Neuron (in vitro differentiated cells): Measurements from ENCODE around the gene CALCB.
"Not testable (repeated sequence)": the region's sequence is repeated elsewhere in the genome, so short reads cannot be mapped to it uniquely, and the experiment has no call there.

ENCODE experiments used
- H2AFZ ChIP-seq: one replicate; pipeline ENCODE4 v1.6.1; 2013; ENCODE audit warnings: low read depth, mild to moderate bottlenecking, inconsistent platforms, low read length, moderate library complexity
- H3K27me3 ChIP-seq: one replicate; pipeline ENCODE4 v1.6.1; 2013; ENCODE audit warnings: low read length; ENCODE audit not compliant: insufficient read depth
- H3K36me3 ChIP-seq: one replicate; pipeline ENCODE4 v1.6.1; 2013; ENCODE audit warnings: low read length; ENCODE audit not compliant: insufficient read depth
- H3K4me1 ChIP-seq: one replicate; pipeline ENCODE4 v1.6.1; 2013; ENCODE audit warnings: low read length; ENCODE audit not compliant: insufficient read depth
- H3K4me3 ChIP-seq: 2 replicates; pipeline ENCODE4 v1.5.1; 2013; ENCODE audit warnings: mild to moderate bottlenecking, low read length, moderate library complexity
- H3K9me3 ChIP-seq: one replicate; pipeline ENCODE4 v1.6.1; 2013; ENCODE audit warnings: low read length

Gene CALCB

DNA sequence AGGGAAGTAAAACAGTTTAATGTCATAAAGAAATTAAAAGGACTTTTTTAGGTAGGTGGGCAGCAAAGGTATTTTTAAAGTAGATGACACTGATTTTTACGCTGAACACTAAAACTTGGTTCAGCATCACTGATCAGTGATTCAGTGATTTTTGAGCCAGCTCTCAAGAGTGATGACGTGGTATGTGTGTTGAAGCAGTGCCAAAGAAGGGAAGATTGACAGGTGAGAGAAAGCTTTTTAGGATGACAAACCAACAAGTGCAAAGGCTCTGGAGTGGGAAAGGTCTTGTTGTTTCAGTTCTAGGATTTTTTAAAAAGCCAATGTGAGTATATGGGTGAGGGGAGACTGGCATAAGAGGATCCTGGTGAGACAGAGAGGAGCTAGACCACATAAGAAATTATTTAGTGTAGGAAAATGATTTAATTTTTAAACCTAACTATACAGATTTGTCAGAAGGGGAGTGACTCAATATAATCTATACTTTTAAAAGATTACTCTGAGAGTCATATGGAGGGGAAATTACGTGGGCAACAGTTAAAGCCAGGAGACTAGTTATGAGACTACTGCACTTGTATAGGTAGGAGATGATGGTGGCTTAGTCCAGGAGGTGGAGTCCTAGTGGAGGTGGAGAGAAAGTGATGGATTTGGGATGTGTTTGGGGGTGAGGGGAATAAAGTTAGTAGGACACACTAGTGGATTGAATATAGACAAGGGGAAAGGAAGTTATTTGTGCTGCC is 17.6 kb upstream of the CALCB start:
- Histone ChIP-seq H3K4me3 (no peak overlapping the region), H3K9me3 (no peaks in the 10 kb centered on the region), H3K4me1 (no peaks in the 10 kb centered on the region), H3K27me3 (no peaks in the 10 kb centered on the region), H2AFZ (no peak overlapping the region), H3K36me3 (no peaks in the 10 kb centered on the region)

DNA sequence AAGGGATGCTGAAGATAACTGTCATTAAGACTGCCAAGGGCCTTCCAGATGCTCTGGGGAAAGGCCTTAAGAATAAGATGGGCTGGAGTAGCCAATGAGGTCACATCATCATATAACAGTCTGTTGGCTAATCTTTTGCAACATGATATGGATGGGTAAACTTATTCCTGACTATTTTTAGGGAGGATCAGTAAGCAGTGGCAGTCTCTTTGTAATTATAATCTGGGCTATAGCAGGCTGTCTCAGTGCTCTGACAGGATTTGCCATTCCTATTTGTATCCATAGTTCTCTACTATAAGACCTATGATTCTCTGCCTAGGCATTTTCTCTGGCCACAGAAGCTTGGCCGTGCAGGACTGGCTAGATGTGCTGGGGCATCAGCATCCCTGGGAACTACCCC is 16.1 kb upstream of the CALCB start:
- H3K4me3 ChIP-seq, result no peak overlapping the region
- no peak overlapping the region for H2AFZ ChIP-seq
- no peaks in the 10 kb centered on the region for H3K27me3 ChIP-seq
- H3K36me3 ChIP-seq, result no peaks in the 10 kb centered on the region
- no peaks in the 10 kb centered on the region for H3K9me3 ChIP-seq
- no peaks in the 10 kb centered on the region for H3K4me1 ChIP-seq

DNA sequence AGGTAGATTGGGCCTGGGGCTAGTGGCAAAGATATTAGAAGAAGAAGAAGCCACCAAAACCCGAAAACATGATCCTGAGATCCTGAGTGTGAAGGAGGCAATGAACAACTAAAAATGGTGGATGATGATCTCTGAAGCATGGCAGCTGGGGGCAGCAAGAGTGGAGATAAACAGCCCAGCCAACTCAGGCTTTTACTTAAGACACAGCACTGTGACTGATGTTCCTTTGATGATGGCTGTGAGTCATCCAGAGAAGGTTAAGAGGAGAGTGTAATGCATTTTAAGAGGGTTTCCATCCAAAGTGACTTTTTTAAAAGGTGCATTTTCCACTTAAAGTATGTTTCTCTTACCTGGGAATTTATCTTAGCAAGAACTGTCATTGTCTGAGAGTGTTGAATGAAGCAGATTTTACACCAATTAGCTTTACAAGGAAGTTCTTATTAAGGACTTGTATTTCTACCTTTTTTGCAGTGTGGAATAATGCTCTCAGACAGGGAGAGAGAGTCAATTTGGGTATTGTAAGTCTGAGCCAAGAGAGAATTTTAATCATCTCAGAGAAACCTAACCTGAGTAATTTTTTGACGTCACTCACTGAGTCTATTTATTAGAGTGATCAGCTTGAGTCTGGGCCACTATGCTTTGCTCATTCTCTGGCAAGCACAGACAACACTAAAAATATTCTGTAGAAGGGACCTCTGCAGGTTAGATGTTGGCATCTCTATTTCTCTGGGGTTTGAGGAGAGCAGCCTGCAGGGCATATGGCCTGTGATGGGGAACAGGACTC is 14.1 kb upstream of the CALCB start:
- Histone ChIP-seq H3K4me3 (no peak overlapping the region), H3K36me3 (no peaks in the 10 kb centered on the region), H3K27me3 (no peaks in the 10 kb centered on the region), H3K9me3 (no peaks in the 10 kb centered on the region), H2AFZ (no peak overlapping the region), H3K4me1 (no peaks in the 10 kb centered on the region)

DNA sequence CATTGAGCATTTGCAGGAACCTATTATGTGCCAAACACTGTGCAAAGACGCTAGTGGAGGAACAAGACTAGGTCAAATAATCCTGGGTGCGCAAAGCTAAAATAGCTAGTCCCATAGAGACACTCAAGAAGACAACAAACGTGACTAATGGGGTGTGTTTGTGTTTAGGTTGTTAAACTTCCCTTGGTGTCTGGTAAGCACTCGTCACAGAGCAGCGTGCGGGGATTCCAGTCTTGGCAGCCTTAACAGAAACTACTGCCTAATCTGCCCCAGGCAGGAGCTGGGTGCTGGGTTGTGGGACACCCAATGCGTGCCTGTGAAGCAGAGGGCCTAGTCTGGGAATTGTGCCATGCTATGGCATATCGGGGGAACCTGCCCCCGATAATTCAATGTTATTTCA is 10.8 kb upstream of the CALCB start:
- H2AFZ ChIP-seq, result no peak overlapping the region
- H3K36me3 ChIP-seq, result no peaks in the 10 kb centered on the region
- H3K27me3 ChIP-seq, result no peaks in the 10 kb centered on the region
- H3K9me3 ChIP-seq, result no peaks in the 10 kb centered on the region
- no peak overlapping the region for H3K4me3 ChIP-seq
- no peaks in the 10 kb centered on the region for H3K4me1 ChIP-seq

DNA sequence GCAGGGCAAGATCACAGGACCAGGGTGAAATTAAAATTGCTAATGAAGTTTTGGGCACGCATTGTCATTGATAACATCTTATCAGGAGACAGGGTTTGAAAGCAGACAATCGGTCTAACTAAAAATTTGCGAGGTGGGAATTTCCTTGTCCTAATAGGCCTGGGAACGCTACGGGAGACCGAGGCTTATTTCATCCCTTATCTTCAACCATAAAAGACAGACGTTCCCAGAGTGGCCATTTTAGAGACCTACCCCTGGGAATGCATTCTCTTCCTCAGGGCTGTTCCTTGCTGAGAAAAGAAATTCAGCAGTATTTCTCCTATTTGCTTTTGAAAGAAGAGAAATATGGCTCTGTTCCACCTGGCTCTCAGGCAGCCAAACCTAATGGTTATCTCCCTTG is 3.6 kb upstream of the CALCB start:
- not testable (repeated sequence) for H3K36me3 ChIP-seq, H3K4me3 ChIP-seq, H2AFZ ChIP-seq, H3K4me1 ChIP-seq, H3K27me3 ChIP-seq, H3K9me3 ChIP-seq

DNA sequence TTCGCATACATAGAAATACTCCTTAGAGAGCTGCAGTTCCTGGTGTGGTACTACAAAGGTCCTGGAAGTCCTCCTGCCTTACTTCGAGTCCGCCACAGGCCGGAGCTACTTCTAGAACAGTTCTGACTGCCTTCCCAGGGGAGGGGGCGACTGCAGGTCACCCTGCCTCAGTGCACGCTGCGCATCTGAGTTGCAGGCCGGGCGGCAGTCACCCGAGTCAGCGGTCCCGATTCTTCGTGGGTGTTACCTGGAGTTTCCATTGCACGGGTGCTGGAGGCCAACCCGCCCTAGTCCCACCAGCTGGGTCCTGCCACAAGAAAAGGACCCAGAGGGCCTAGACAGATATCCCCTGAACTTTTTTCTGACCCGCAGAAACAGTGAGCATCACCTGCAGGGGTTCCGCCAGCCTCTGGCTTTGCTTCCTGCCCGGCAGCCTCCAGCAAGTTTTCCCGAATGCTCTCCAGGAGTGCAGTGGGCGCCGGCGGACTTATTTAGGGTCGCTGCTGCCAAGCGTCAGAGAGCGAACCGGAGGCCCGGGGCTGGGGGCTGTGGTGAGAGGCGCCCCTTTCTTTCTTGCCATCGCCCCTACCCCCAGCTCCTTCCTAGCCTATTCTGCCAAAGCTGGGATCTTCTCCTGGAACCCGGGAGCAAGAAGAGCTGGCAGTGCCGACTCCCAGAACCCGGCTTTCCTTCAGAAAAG is 1.7 kb upstream of the CALCB start:
- no peaks in the 10 kb centered on the region for H3K36me3 ChIP-seq
- no peak overlapping the region for H2AFZ ChIP-seq
- no peaks in the 10 kb centered on the region for H3K9me3 ChIP-seq
- no peak overlapping the region for H3K4me3 ChIP-seq
- no peaks in the 10 kb centered on the region for H3K4me1 ChIP-seq
- no peaks in the 10 kb centered on the region for H3K27me3 ChIP-seq

DNA sequence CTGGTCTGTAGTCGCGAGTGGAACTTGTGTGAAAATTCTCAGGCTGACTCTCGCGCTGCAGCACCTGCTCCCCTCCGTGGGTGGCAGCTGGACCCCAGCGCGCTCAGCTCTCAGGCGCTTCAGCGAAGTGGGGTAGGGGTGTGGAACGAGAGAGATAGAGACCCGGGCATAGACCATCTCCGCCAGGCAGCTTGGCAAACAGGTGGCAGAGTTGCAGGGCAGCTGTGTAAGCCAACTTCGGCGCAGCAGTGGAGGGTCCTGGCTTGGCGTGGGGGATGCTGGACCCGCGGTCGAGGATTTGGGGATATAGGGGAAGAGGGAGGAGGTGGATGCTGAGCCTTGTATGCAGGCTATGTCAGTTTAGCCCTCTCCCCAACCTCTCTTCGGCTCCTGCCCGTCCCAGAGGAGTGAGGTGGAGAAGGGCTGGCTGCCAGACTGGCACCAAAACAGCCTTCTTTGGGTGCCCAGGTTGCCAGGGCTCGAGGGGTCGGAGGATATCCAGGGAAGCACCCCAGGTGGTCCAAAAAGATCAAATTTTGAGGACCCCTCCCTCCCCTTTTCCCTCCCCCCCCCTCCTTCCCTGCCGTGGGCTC is 746 bp upstream of the CALCB start:
- no peaks in the 10 kb centered on the region for H3K9me3 ChIP-seq
- H3K27me3 ChIP-seq, result no peaks in the 10 kb centered on the region
- no peaks in the 10 kb centered on the region for H3K36me3 ChIP-seq
- no peak overlapping the region for H2AFZ ChIP-seq
- H3K4me1 ChIP-seq, result no peaks in the 10 kb centered on the region
- H3K4me3 ChIP-seq, result no peak overlapping the region

DNA sequence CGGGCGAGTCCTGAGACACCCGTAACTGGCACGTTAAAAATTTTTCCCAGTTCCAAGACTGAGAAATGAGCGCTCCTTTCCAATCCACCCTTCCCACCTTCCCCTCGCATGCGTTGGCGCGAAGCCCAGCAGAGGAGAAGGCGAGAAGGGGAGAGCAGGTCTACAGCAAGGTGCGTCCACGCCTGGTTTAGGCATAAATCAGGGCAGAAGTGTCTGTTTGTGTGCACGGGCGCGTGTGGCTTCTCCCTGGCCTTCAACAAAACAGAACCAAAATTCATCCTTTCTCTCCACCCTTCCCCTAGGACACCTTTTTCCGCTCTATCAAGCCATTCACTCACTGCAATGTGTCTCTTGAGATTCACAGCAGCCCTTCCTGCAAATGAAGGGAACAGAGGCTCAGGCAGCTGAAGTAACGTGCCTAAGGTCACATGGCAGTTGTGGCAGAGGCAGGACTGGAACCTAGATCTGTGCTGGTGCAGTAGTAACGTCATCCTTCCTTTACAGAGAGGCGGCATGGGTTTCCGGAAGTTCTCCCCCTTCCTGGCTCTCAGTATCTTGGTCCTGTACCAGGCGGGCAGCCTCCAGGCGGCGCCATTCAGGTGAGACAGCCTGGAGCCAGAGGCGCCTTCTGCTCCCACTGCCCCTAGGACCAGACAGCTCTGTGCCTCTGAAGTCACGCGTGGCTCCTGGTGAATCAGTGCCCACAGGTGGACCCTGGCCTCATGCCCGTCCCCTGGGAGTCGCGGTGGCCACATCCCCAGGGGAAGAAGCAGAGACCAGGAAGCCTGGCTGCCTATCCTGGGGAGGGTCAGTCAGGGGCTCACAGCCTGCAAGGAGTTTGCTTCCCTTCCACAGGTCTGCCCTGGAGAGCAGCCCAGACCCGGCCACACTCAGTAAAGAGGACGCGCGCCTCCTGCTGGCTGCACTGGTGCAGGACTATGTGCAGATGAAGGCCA is 1.1 kb downstream of the CALCB start:
- no peaks in the 10 kb centered on the region for H3K27me3 ChIP-seq
- no peak overlapping the region for H2AFZ ChIP-seq
- no peaks in the 10 kb centered on the region for H3K4me1 ChIP-seq
- H3K4me3 ChIP-seq, result no peak overlapping the region
- H3K36me3 ChIP-seq, result no peaks in the 10 kb centered on the region
- no peaks in the 10 kb centered on the region for H3K9me3 ChIP-seq

DNA sequence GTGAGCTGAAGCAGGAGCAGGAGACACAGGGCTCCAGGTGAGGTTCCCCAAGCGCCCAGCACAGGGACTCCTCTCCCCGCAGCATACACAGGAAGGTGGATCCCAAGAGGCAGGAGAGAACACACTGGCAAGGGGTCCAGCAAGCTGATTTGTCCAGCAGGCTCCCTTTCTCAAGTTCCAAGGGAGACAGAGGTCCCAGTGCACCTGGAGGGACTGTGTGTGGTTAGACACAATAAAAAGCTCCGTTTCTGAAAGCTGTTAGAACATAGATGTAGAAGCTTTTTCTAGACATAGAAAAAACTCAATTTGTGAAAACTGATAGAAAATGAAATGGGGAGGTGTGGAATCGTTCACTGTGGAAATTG is 1.8 kb downstream of the CALCB start:
- Histone ChIP-seq H3K27me3 (no peaks in the 10 kb centered on the region), H3K36me3 (no peaks in the 10 kb centered on the region), H3K4me1 (no peaks in the 10 kb centered on the region), H3K4me3 (no peak overlapping the region), H3K9me3 (no peaks in the 10 kb centered on the region), H2AFZ (no peak overlapping the region)

DNA sequence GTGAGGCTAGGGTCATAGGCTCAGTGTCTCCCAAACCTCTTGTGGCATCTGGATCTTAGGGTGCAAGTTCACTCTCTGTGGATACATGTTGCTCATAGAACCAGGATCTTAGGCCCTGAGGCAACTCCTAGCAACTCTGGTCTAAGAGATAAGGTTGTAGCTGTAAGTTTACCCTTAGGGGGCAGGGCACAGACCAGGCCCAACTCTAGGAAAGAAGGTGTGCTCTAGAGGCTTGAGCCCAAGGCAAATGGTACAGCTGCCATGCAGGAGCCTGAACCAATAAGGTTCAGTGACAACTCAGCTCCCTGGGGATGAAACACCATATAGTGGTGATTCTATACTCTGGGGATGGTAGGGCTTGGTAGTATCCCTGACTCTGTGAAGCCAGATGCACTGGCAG is 17.8 kb downstream of the CALCB start:
- no peak overlapping the region for H2AFZ ChIP-seq

DNA sequence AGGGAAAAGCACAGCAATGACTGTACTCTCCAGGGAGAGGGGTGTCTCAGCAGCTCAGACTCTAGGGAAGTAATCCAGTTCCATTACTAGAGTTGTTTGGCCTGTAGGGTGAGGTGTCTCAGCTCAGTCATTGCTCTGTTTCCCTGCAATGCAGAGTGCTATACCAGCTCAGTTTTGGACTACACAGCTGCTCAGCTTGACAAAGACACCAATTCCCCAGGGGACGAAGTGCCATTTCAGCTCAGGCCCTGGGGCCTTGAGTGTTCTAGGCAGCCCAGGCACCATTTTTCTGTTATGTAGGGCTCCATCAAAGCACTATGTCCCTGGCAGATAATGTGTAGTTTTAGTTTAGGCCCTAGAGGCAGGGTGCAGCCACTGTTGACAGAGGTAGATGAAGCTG is 18.2 kb downstream of the CALCB start:
- Histone ChIP-seq H3K9me3 (no peaks in the 10 kb centered on the region), H3K27me3 (no peaks in the 10 kb centered on the region), H2AFZ (no peak overlapping the region), H3K36me3 (no peaks in the 10 kb centered on the region), H3K4me1 (no peaks in the 10 kb centered on the region), H3K4me3 (no peak overlapping the region)

More for the DNA sequence above, 17.8 kb downstream of the CALCB start:
- no peaks in the 10 kb centered on the region for H3K4me1 ChIP-seq
- H3K27me3 ChIP-seq, result no peaks in the 10 kb centered on the region
- no peaks in the 10 kb centered on the region for H3K36me3 ChIP-seq
- no peaks in the 10 kb centered on the region for H3K9me3 ChIP-seq
- H3K4me3 ChIP-seq, result no peak overlapping the region

DNA sequence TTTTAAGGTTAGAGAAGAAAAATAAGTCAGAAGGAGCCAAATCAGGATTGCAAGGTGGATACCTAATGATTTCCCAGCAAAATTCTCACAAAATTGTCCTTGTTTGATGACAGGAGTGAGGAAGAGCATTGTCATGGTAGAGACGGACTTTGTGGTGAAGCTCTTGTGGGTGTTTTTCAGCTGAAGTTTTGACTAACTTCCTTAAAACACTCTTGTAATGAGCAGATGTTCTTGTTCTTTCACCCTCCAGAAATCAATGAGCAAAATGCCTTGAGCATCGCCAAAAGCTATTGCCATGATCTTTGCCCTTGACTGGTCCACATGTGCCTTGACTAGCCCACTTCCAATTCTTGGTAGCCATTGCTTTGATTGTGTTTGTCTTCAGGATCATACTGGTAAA is 20.0 kb downstream of the CALCB start:
- Histone ChIP-seq H3K4me1 (no peaks in the 10 kb centered on the region), H2AFZ (no peak overlapping the region), H3K4me3 (no peak overlapping the region), H3K36me3 (no peaks in the 10 kb centered on the region), H3K27me3 (no peaks in the 10 kb centered on the region), H3K9me3 (no peaks in the 10 kb centered on the region)
